Kidney glomerular epithelial cell (primary cell): ENCODE data around the gene CHRNA10.

Experiments used
- DNase-seq: peaks from one replicate; lab custom pipeline; 2025; lab: John Stamatoyannopoulos, UW

The CHRNA10 gene

GRCh38 chr11:3631331-3631730 is 39.9 kb downstream of the CHRNA10 start:
- no peak for DNase-seq

- DNase-seq, result peak; percentile 97
These were observed 43.9 kb downstream of the CHRNA10 start for GRCh38 chr11:3627291-3627690.

GRCh38 chr11:3626250-3626960 is 44.8 kb downstream of the CHRNA10 start:
- no peak for DNase-seq

GRCh38 chr11:3623767-3624458 is 47.3 kb downstream of the CHRNA10 start:
- DNase-seq, result no peak

GRCh38 chr11:3623121-3623520 is 48.1 kb downstream of the CHRNA10 start:
- DNase-seq, result no peak

GRCh38 chr11:3622521-3622920 is 48.7 kb downstream of the CHRNA10 start:
- no peak for DNase-seq

- no peak for DNase-seq
These were observed 53.2 kb downstream of the CHRNA10 start for GRCh38 chr11:3617990-3618389.

GRCh38 chr11:3616721-3617460 is 54.3 kb downstream of the CHRNA10 start:
- no peak for DNase-seq

- no peak for DNase-seq
These were observed 55.2 kb downstream of the CHRNA10 start for GRCh38 chr11:3615998-3616397.
